HEK293 (cell line): Measurements from ENCODE around the gene BTBD19.

ENCODE experiments used
- CTCF ChIP-seq: fragments of 450-650 bp; formaldehyde crosslinking; IDR thresholded peaks from 2 replicates; pipeline ENCODE4 v1.5.1; 2016; ENCODE audit warnings: missing biosample characterization, missing genetic modification characterization
- REST ChIP-seq: fragments of 450-650 bp; formaldehyde crosslinking; IDR thresholded peaks from 2 replicates; pipeline ENCODE4 v1.5.1; 2016; ENCODE audit warnings: missing biosample characterization, missing genetic modification characterization
- YY1 ChIP-seq: fragments of 450-650 bp; formaldehyde crosslinking; IDR thresholded peaks from 2 replicates; pipeline ENCODE4 v1.5.1; 2018; ENCODE audit warnings: missing biosample characterization, missing genetic modification characterization
- ZFP3 ChIP-seq: fragments of 450-650 bp; formaldehyde crosslinking; IDR thresholded peaks from 2 replicates; pipeline ENCODE4 v1.5.1; 2016; ENCODE audit warnings: low read depth, missing biosample characterization, missing genetic modification characterization
- ZNF112 ChIP-seq: fragments of 450-650 bp; formaldehyde crosslinking; IDR thresholded peaks from 2 replicates; pipeline ENCODE4 v1.5.0; 2017; ENCODE audit warnings: missing biosample characterization, missing genetic modification characterization
- ZNF214 ChIP-seq: fragments of 450-650 bp; formaldehyde crosslinking; IDR thresholded peaks from 2 replicates; pipeline ENCODE4 v1.5.1; 2017; ENCODE audit warnings: missing biosample characterization, mild to moderate bottlenecking, missing genetic modification characterization, borderline replicate concordance
- ZNF248 ChIP-seq: fragments of 450-650 bp; formaldehyde crosslinking; IDR thresholded peaks from 2 replicates; pipeline ENCODE4 v1.5.1; 2017; ENCODE audit warnings: missing biosample characterization, missing genetic modification characterization
- ZNF558 ChIP-seq: fragments of 450-650 bp; formaldehyde crosslinking; IDR thresholded peaks from 2 replicates; pipeline ENCODE4 v1.5.1; 2016; ENCODE audit warnings: missing biosample characterization, missing genetic modification characterization
- ZNF660 ChIP-seq: fragments of 450-650 bp; IDR thresholded peaks from 2 replicates; pipeline ENCODE4 v1.5.1; 2018; ENCODE audit warnings: missing biosample characterization, mild to moderate bottlenecking, missing genetic modification characterization

- no peak for TF ChIP-seq ZNF214
- no peak for TF ChIP-seq CTCF (tag by site-specific recombination)
- no peak for TF ChIP-seq ZNF558 (tag by site-specific recombination)
- TF ChIP-seq ZNF112 (tag by site-specific recombination) = no peak
- no peak for TF ChIP-seq YY1 (tag by site-specific recombination)
- TF ChIP-seq ZNF660 = no peak
- TF ChIP-seq REST = no peak
- no peak for TF ChIP-seq ZFP3 (tag by site-specific recombination)
- no peak for TF ChIP-seq ZNF248 (tag by site-specific recombination)
Observed at GRCh38 chr1:44811234-44811633, 2.9 kb downstream of the BTBD19 start.
